HEK293T (cell line): ENCODE data around the gene SMURF1.

Experiments
- ARNT ChIP-seq: fragments of 450-650 bp; IDR thresholded peaks from 2 replicates; pipeline ENCODE4 v1.6.1; 2017; ENCODE audit warnings: mild to moderate bottlenecking
- BHLHE40 ChIP-seq: fragments of 450-650 bp; IDR thresholded peaks from 2 replicates; pipeline ENCODE4 v1.6.1; 2016; ENCODE audit warnings: mild to moderate bottlenecking, moderate library complexity, borderline replicate concordance
- ELF4 ChIP-seq: fragments of 450-650 bp; IDR thresholded peaks from 2 replicates; pipeline ENCODE4 v1.6.1; 2017; ENCODE audit warnings: antibody characterized with exemption
- FOXK2 ChIP-seq: fragments of 450-650 bp; IDR thresholded peaks from 2 replicates; pipeline ENCODE4 v1.6.1; 2016; ENCODE audit warnings: mild to moderate bottlenecking
- FOXM1 ChIP-seq: fragments of 450-650 bp; IDR thresholded peaks from 2 replicates; pipeline ENCODE4 v1.6.1; 2017; ENCODE audit warnings: mild to moderate bottlenecking, borderline replicate concordance
- L3MBTL2 ChIP-seq: fragments of 450-650 bp; conservative IDR thresholded peaks from 2 replicates; pipeline ENCODE4 v1.6.1; 2016; ENCODE audit warnings: mild to moderate bottlenecking
- NFRKB ChIP-seq: fragments of 450-650 bp; IDR thresholded peaks from 2 replicates; pipeline ENCODE4 v1.6.1; 2016; ENCODE audit warnings: mild to moderate bottlenecking, moderate library complexity
- PKNOX1 ChIP-seq: fragments of 450-650 bp; IDR thresholded peaks from 2 replicates; pipeline ENCODE4 v1.6.1; 2016
- SUZ12 ChIP-seq: fragments of 450-650 bp; IDR thresholded peaks from 2 replicates; pipeline ENCODE4 v1.6.1; 2016; ENCODE audit warnings: mild to moderate bottlenecking

GRCh38 chr7:99047526-99048077 lies 96.3 kb downstream of the SMURF1 start:
- no peak for TF ChIP-seq FOXK2
- no peak for TF ChIP-seq FOXM1
- TF ChIP-seq SUZ12 = no peak
- no peak for TF ChIP-seq L3MBTL2
- no peak for TF ChIP-seq NFRKB
- TF ChIP-seq BHLHE40 = no peak
- TF ChIP-seq ELF4 = no peak
- no peak for TF ChIP-seq PKNOX1
- no peak for TF ChIP-seq ARNT
